Panc1 (cell line): ENCODE data around the gene AGXT2.

Experiments
- CTCF ChIP-seq: fragments of 450-650 bp; IDR thresholded peaks from 2 replicates; pipeline ENCODE4 v1.5.1; 2017; ENCODE audit warnings: mild to moderate bottlenecking
- POLR2AphosphoS5 ChIP-seq: IDR thresholded peaks from 2 replicates; pipeline ENCODE4 v1.6.1; 2012; ENCODE audit warnings: mild to moderate bottlenecking, low read depth, low read length, moderate library complexity
- REST ChIP-seq, 2 experiments: IDR thresholded peaks; 2 replicates each; pipeline ENCODE4 v1.6.1; 2011 to 2012; ENCODE audit warnings: low read depth in 2 of 2, control low read depth in 1 of 2, low read length in 1 of 2, mild to moderate bottlenecking in 1 of 2, moderate library complexity in 1 of 2; ENCODE audit not compliant: insufficient read depth in 1 of 2
- SIN3A ChIP-seq: IDR thresholded peaks from 2 replicates; pipeline ENCODE4 v1.6.1; 2012; ENCODE audit warnings: low read depth, mild to moderate bottlenecking, low read length, moderate library complexity, borderline replicate concordance; ENCODE audit not compliant: insufficient read depth
- TCF7L2 ChIP-seq: IDR thresholded peaks from 2 replicates; pipeline ENCODE4 v1.6.1; 2011; ENCODE audit warnings: mild to moderate bottlenecking, low read depth, low read length, inconsistent platforms

GRCh38 chr5:35045280-35045679, 2.5 kb downstream of the AGXT2 start:
- TF ChIP-seq POLR2AphosphoS5 (no peak), CTCF (no peak), REST (IDR thresholded peaks at IDR 0.05; ENCODE audit: insufficient read depth in 1 of 2, low read depth in 2 of 2, low read length in 1 of 2) (no peak), TCF7L2 (no peak), SIN3A (no peak)
